Liver (tissue), 3 donors: Measurements from ENCODE around the gene TMEM205.

Experiments
- GABPA ChIP-seq, 2 donors: IDR thresholded peaks in 1 of 2; conservative IDR thresholded peaks in 1 of 2; 2 replicates each; pipeline ENCODE4 v1.6.1; 2016; ENCODE audit warnings: antibody characterized with exemption in 2 of 2, mild to moderate bottlenecking in 1 of 2, moderate library complexity in 1 of 2
- HNF4A ChIP-seq, 2 donors: conservative IDR thresholded peaks; 2 replicates each; pipeline ENCODE4 v1.6.1; 2016; ENCODE audit warnings: antibody characterized with exemption in 2 of 2, mild to moderate bottlenecking in 2 of 2
- RAD21 ChIP-seq, 2 donors: IDR thresholded peaks; 2 replicates each; pipeline ENCODE4 v1.6.1; 2016; ENCODE audit warnings: antibody characterized with exemption in 2 of 2, mild to moderate bottlenecking in 2 of 2
- TF ChIP-seq, protein P1 (sequence below): fragments of 150-350 bp; IDR thresholded peaks from 2 replicates; pipeline ENCODE4 v1.5.1; 2017; ENCODE audit warnings: improper control_type of control experiment, low read depth, low read length; ENCODE audit not compliant: missing input control
- TF ChIP-seq, protein P2 (sequence below): IDR thresholded peaks from 2 replicates; pipeline ENCODE4 v1.6.1; 2016; ENCODE audit warnings: antibody characterized with exemption
- TF ChIP-seq, protein P3 (sequence below): IDR thresholded peaks from 2 replicates; pipeline ENCODE4 v1.6.1; 2016; ENCODE audit warnings: antibody characterized with exemption, mild to moderate bottlenecking
- TF ChIP-seq, protein P4 (sequence below): IDR thresholded peaks from 2 replicates; pipeline ENCODE4 v1.6.1; 2016; ENCODE audit warnings: antibody characterized with exemption
- donor health status: healthy.
- donor health status: healthy.

DNA sequence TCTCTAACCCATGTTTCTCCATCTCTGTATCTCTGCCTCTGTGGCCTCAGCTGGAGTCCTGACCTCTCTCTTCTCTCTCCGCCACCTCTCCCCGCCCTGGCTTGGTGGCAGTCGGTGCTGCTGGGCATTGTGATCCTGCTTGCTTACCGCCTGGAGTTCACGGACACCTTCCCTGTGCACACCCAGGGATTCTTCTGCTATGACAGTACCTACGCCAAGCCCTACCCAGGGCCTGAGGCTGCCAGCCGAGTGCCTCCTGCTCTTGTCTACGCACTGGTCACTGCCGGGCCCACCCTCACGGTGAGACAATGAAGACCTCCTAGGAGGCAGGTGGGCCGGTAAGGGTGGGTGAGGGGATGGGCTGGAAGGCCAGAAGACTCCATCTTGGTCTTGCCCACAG lies 13.4 kb upstream of the TMEM205 start:
- TF ChIP-seq, protein P1, sequence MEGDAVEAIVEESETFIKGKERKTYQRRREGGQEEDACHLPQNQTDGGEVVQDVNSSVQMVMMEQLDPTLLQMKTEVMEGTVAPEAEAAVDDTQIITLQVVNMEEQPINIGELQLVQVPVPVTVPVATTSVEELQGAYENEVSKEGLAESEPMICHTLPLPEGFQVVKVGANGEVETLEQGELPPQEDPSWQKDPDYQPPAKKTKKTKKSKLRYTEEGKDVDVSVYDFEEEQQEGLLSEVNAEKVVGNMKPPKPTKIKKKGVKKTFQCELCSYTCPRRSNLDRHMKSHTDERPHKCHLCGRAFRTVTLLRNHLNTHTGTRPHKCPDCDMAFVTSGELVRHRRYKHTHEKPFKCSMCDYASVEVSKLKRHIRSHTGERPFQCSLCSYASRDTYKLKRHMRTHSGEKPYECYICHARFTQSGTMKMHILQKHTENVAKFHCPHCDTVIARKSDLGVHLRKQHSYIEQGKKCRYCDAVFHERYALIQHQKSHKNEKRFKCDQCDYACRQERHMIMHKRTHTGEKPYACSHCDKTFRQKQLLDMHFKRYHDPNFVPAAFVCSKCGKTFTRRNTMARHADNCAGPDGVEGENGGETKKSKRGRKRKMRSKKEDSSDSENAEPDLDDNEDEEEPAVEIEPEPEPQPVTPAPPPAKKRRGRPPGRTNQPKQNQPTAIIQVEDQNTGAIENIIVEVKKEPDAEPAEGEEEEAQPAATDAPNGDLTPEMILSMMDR: no peak
- TF ChIP-seq, protein P2, sequence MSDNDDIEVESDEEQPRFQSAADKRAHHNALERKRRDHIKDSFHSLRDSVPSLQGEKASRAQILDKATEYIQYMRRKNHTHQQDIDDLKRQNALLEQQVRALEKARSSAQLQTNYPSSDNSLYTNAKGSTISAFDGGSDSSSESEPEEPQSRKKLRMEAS: no peak
- TF ChIP-seq GABPA (IDR thresholded peaks at IDR 0.05 in 1 of 2, conservative IDR thresholded peaks at IDR 0.05 in 1 of 2): no peak
- no peak for TF ChIP-seq RAD21 (IDR thresholded peaks at IDR 0.05)
- TF ChIP-seq, protein P3, sequence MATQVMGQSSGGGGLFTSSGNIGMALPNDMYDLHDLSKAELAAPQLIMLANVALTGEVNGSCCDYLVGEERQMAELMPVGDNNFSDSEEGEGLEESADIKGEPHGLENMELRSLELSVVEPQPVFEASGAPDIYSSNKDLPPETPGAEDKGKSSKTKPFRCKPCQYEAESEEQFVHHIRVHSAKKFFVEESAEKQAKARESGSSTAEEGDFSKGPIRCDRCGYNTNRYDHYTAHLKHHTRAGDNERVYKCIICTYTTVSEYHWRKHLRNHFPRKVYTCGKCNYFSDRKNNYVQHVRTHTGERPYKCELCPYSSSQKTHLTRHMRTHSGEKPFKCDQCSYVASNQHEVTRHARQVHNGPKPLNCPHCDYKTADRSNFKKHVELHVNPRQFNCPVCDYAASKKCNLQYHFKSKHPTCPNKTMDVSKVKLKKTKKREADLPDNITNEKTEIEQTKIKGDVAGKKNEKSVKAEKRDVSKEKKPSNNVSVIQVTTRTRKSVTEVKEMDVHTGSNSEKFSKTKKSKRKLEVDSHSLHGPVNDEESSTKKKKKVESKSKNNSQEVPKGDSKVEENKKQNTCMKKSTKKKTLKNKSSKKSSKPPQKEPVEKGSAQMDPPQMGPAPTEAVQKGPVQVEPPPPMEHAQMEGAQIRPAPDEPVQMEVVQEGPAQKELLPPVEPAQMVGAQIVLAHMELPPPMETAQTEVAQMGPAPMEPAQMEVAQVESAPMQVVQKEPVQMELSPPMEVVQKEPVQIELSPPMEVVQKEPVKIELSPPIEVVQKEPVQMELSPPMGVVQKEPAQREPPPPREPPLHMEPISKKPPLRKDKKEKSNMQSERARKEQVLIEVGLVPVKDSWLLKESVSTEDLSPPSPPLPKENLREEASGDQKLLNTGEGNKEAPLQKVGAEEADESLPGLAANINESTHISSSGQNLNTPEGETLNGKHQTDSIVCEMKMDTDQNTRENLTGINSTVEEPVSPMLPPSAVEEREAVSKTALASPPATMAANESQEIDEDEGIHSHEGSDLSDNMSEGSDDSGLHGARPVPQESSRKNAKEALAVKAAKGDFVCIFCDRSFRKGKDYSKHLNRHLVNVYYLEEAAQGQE: no peak
- TF ChIP-seq, protein P4, sequence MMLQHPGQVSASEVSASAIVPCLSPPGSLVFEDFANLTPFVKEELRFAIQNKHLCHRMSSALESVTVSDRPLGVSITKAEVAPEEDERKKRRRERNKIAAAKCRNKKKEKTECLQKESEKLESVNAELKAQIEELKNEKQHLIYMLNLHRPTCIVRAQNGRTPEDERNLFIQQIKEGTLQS: no peak
- TF ChIP-seq HNF4A (conservative IDR thresholded peaks at IDR 0.05): no peak
